ENCODE results near the gene GIT2.
"Not testable (repeated sequence)": the region's sequence is repeated elsewhere in the genome, so short reads cannot be mapped to it uniquely, and the experiment has no call there.

GIT2 gene

GRCh38 chr12:109893261-109893995 is 102.7 kb downstream of the GIT2 start:
- Histone ChIP-seq H3K9ac (ENCODE audit: insufficient read length) (no peak overlapping the region), H3K36me3 (ENCODE audit: insufficient read depth, low read length) (no peaks in the 10 kb centered on the region), H3K9me3 (ENCODE audit: low read depth, low read length) (no peaks in the 10 kb centered on the region), H3K27ac (no peak overlapping the region), H3K4me3 (no peak overlapping the region)
- DNase-seq (ENCODE audit: low read depth, low spot score): no peak
- no peak for TF ChIP-seq FOXP2 (optimal IDR thresholded peaks at IDR 0.05; ENCODE audit: control extremely low read depth, extremely low read length, insufficient read depth)
- TF ChIP-seq POLR2AphosphoS5 (IDR thresholded peaks at IDR 0.05; ENCODE audit: borderline replicate concordance, low read depth, low read length): no peak
- TF ChIP-seq EZH2 (IDR thresholded peaks at IDR 0.05): no peak

GRCh38 chr12:109892748-109893147 is 103.4 kb downstream of the GIT2 start:
- no peak overlapping the region for H3K27ac ChIP-seq

GRCh38 chr12:109892165-109892715 is 103.9 kb downstream of the GIT2 start:
- H3K36me3 ChIP-seq (ENCODE audit: insufficient read depth, low read length): no peaks in the 10 kb centered on the region
- DNase-seq (ENCODE audit: low read depth, low spot score): no peak
- no peak for TF ChIP-seq FOXP2 (optimal IDR thresholded peaks at IDR 0.05; ENCODE audit: control extremely low read depth, extremely low read length, insufficient read depth)
- TF ChIP-seq POLR2AphosphoS5 (IDR thresholded peaks at IDR 0.05; ENCODE audit: borderline replicate concordance, low read depth, low read length): no peak
- TF ChIP-seq EZH2 (IDR thresholded peaks at IDR 0.05): no peak
- H3K4me3 ChIP-seq: no peak overlapping the region
- no peaks in the 10 kb centered on the region for H3K9me3 ChIP-seq (ENCODE audit: low read depth, low read length)
- no peak overlapping the region for H3K27ac ChIP-seq
- no peak overlapping the region for H3K9ac ChIP-seq (ENCODE audit: insufficient read length)

More at GRCh38 chr12:109892748-109893147, 103.4 kb downstream of the GIT2 start:
- Histone ChIP-seq H3K4me3 (no peak overlapping the region), H3K9me3 (ENCODE audit: low read depth, low read length) (no peaks in the 10 kb centered on the region), H3K36me3 (ENCODE audit: insufficient read depth, low read length) (no peaks in the 10 kb centered on the region), H3K9ac (ENCODE audit: insufficient read length) (no peak overlapping the region)
- no peak for TF ChIP-seq FOXP2 (optimal IDR thresholded peaks at IDR 0.05; ENCODE audit: control extremely low read depth, extremely low read length, insufficient read depth)
- no peak for TF ChIP-seq POLR2AphosphoS5 (IDR thresholded peaks at IDR 0.05; ENCODE audit: borderline replicate concordance, low read depth, low read length)
- TF ChIP-seq EZH2 (IDR thresholded peaks at IDR 0.05): no peak
- no peak for DNase-seq (ENCODE audit: low read depth, low spot score)

- H3K9me3 ChIP-seq (ENCODE audit: low read depth, low read length); H3K9ac ChIP-seq (ENCODE audit: insufficient read length); H3K4me3 ChIP-seq; H3K27ac ChIP-seq; DNase-seq (ENCODE audit: low read depth, low spot score); H3K36me3 ChIP-seq (ENCODE audit: insufficient read depth, low read length): not testable (repeated sequence)
Measured at GRCh38 chr12:109891731-109892130, 104.4 kb downstream of the GIT2 start.

- no peak overlapping the region for H3K4me3 ChIP-seq
- H3K27ac ChIP-seq: no peak overlapping the region
- H3K9me3 ChIP-seq (ENCODE audit: low read depth, low read length): no peaks in the 10 kb centered on the region
Measured at GRCh38 chr12:109890620-109891170, 105.5 kb downstream of the GIT2 start.

GRCh38 chr12:109888179-109889020 is 107.8 kb downstream of the GIT2 start:
- Histone ChIP-seq H3K36me3 (ENCODE audit: insufficient read depth, low read length) (no peaks in the 10 kb centered on the region), H3K4me3 (no peak overlapping the region), H3K27ac (no peak overlapping the region), H3K9ac (ENCODE audit: insufficient read length) (no peak overlapping the region), H3K9me3 (ENCODE audit: low read depth, low read length) (no peaks in the 10 kb centered on the region)
- DNase-seq (ENCODE audit: low read depth, low spot score): no peak
- TF ChIP-seq POLR2AphosphoS5 (IDR thresholded peaks at IDR 0.05; ENCODE audit: borderline replicate concordance, low read depth, low read length): no peak
- TF ChIP-seq FOXP2 (optimal IDR thresholded peaks at IDR 0.05; ENCODE audit: control extremely low read depth, extremely low read length, insufficient read depth): no peak
- TF ChIP-seq EZH2 (IDR thresholded peaks at IDR 0.05): no peak

More at GRCh38 chr12:109890620-109891170, 105.5 kb downstream of the GIT2 start:
- no peak for DNase-seq (ENCODE audit: low read depth, low spot score)
- TF ChIP-seq FOXP2 (optimal IDR thresholded peaks at IDR 0.05; ENCODE audit: control extremely low read depth, extremely low read length, insufficient read depth) (no peak), EZH2 (IDR thresholded peaks at IDR 0.05) (no peak), POLR2AphosphoS5 (IDR thresholded peaks at IDR 0.05; ENCODE audit: borderline replicate concordance, low read depth, low read length) (no peak)
- Histone ChIP-seq H3K36me3 (ENCODE audit: insufficient read depth, low read length) (no peaks in the 10 kb centered on the region), H3K9ac (ENCODE audit: insufficient read length) (no peak overlapping the region)

GRCh38 chr12:109885616-109886015 is 110.6 kb downstream of the GIT2 start:
- no peak for DNase-seq (ENCODE audit: low read depth, low spot score)
- Histone ChIP-seq H3K4me3 (no peak overlapping the region), H3K9ac (ENCODE audit: insufficient read length) (no peak overlapping the region), H3K36me3 (ENCODE audit: insufficient read depth, low read length) (no peaks in the 10 kb centered on the region), H3K9me3 (ENCODE audit: low read depth, low read length) (no peaks in the 10 kb centered on the region), H3K27ac (no peak overlapping the region)
- TF ChIP-seq POLR2AphosphoS5 (IDR thresholded peaks at IDR 0.05; ENCODE audit: borderline replicate concordance, low read depth, low read length): no peak

- Histone ChIP-seq H3K27ac (no peak overlapping the region), H3K36me3 (ENCODE audit: insufficient read depth, low read length) (no peaks in the 10 kb centered on the region), H3K4me3 (no peak overlapping the region), H3K9ac (ENCODE audit: insufficient read length) (no peak overlapping the region), H3K9me3 (ENCODE audit: low read depth, low read length) (no peaks in the 10 kb centered on the region)
- DNase-seq (ENCODE audit: low read depth, low spot score): no peak
- TF ChIP-seq POLR2AphosphoS5 (IDR thresholded peaks at IDR 0.05; ENCODE audit: borderline replicate concordance, low read depth, low read length): no peak
- no peak for TF ChIP-seq FOXP2 (optimal IDR thresholded peaks at IDR 0.05; ENCODE audit: control extremely low read depth, extremely low read length, insufficient read depth)
- no peak for TF ChIP-seq EZH2 (IDR thresholded peaks at IDR 0.05)
Measured at GRCh38 chr12:109883461-109883860, 112.7 kb downstream of the GIT2 start.
